GM10248 (cell line): ENCODE measurements around the gene HFE.

ENCODE experiments used
- CTCF ChIA-PET: fragments of 300-600 bp; sonication (Branson Sonifier 250); formaldehyde crosslinking; extraction: SDS; loops from one replicate; lab custom pipeline; 2021; ENCODE audit warnings: antibody characterized with exemption; lab: Yijun Ruan, JAX
- POLR2A ChIA-PET: fragments of 350-650 bp; sonication (Branson Sonifier 250); formaldehyde crosslinking; extraction: SDS; loops from one replicate; lab custom pipeline; 2020; ENCODE audit warnings: antibody characterized with exemption; lab: Yijun Ruan, JAX
- DNase-seq: peaks from one replicate; pipeline ENCODE4 v3.0.0; 2012; ENCODE audit errors: extremely low spot score
- TF ChIP-seq, protein P1 (sequence below): IDR thresholded peaks from 2 replicates; pipeline ENCODE4 v1.5.1; 2012; ENCODE audit warnings: mild to moderate bottlenecking, low read depth; ENCODE audit errors: extremely low read depth, missing control alignments, control extremely low read depth

The HFE gene

DNA sequence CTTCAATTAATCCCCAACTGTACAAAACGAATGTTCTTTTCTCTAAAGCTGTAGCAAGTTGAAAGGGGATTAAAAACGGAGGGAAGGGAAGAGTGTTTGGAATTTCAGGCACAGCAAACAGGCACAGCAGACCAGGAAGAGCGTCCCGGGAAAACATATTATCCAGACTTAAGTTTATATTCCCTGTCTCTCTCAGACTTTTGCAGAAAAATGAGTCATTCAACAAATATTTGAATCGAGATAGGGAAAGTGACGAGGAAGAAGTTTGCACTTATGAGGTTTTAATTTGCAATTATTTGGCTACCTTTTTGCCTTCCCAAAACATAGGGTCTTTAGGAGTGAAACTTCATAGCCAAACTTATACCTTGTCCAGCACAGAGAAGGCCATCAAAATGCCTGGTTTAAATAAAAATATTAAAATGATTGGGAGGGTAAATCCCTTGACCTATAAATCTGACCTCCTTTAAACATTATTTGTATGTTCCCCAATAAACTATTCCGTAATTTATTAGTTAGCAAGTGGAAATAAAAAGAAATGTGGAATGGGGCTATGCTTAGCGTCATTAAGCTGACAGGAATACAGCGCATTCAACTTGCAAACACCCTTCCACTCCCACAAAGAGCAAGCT, 16.0 kb downstream of the HFE start:
- CTCF ChIA-PET = interaction anchor here (1.0 to 2.6 kb wide), 11 partner anchors 9 to 147 kb away, joined by 3 to 11 read pairs (median 3); partner anchors contain the start of gene HFE
- POLR2A ChIA-PET = interaction anchor here (0.6 to 2.7 kb wide), 30 partner anchors 10 to 1794 kb away, joined by 3 to 52 read pairs (median 4); a partner anchor contains a TSS
- DNase-seq = no peak
- TF ChIP-seq, protein P1, sequence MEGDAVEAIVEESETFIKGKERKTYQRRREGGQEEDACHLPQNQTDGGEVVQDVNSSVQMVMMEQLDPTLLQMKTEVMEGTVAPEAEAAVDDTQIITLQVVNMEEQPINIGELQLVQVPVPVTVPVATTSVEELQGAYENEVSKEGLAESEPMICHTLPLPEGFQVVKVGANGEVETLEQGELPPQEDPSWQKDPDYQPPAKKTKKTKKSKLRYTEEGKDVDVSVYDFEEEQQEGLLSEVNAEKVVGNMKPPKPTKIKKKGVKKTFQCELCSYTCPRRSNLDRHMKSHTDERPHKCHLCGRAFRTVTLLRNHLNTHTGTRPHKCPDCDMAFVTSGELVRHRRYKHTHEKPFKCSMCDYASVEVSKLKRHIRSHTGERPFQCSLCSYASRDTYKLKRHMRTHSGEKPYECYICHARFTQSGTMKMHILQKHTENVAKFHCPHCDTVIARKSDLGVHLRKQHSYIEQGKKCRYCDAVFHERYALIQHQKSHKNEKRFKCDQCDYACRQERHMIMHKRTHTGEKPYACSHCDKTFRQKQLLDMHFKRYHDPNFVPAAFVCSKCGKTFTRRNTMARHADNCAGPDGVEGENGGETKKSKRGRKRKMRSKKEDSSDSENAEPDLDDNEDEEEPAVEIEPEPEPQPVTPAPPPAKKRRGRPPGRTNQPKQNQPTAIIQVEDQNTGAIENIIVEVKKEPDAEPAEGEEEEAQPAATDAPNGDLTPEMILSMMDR = no peak

DNA sequence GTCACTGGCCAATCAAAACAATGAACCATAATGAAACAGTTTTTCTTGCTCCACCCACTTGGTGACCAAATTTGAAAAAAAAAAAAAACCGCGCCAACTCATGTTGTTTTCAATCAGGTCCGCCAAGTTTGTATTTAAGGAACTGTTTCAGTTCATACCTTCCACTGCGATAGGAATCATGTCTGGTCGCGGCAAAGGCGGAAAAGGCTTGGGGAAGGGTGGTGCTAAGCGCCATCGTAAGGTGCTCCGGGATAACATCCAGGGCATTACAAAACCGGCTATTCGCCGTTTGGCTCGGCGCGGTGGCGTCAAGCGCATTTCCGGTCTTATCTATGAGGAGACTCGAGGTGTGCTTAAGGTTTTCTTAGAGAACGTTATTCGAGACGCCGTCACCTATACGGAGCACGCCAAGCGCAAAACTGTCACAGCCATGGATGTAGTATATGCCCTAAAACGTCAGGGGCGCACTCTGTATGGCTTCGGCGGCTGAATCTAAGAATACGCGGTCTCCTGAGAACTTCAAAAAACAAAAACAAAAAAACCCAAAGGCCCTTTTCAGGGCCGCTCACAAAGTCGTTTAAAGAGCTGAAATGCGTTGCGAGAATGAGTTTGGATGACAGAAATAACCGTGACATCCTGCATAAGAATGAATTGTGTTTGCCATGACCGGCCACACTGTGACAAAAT, 16.7 kb downstream of the HFE start:
- DNase-seq = peak; percentile 78
- POLR2A ChIA-PET = interaction anchor here (0.5 to 2.7 kb wide), 33 partner anchors 9 to 1794 kb away, joined by 3 to 52 read pairs (median 4); a partner anchor contains a TSS
- TF ChIP-seq, protein P1 = peak; percentile 52
- CTCF ChIA-PET = interaction anchor here (0.6 to 2.6 kb wide), 17 partner anchors 8 to 146 kb away, joined by 3 to 11 read pairs (median 3); partner anchors contain the start of gene HFE

DNA sequence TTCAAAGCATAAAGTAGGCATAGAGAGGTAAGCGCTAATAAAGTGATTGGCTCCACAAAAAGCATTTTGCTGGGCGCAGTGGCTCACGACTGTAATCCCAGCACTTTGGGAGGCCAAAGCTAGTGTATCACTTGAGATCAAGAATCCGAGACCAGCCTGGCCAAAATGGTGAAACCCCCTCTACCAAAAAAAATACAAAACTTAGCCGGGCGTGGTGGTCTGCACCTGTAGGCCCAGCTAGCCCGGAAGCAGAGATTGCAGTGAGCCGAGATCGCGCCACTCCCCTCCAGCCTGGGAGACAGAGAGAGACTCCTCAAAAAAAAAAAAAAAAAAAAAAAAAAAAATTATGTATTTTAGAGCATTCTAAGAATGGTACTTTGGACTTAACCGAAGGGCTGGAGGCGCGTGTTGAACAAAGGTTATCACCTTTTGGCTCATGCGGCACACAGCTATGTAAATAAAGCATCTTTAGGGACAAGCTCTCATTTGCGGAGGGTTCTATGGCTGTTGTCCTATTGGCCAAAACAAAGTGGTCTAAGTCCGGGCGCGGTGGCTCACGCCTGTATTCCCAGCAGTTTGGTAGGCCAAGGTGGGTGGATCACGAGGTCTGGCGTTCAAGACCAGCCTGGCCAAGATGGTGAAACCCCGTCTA, 17.4 kb downstream of the HFE start:
- DNase-seq = no peak
- CTCF ChIA-PET = interaction anchor here (0.6 to 2.6 kb wide), 14 partner anchors 9 to 146 kb away, joined by 3 to 11 read pairs (median 3); partner anchors contain the start of gene HFE
- POLR2A ChIA-PET = interaction anchor here (0.5 to 2.7 kb wide), 14 partner anchors 9 to 112 kb away, joined by 3 to 52 read pairs (median 6); a partner anchor contains a TSS
- TF ChIP-seq, protein P1 = no peak

DNA sequence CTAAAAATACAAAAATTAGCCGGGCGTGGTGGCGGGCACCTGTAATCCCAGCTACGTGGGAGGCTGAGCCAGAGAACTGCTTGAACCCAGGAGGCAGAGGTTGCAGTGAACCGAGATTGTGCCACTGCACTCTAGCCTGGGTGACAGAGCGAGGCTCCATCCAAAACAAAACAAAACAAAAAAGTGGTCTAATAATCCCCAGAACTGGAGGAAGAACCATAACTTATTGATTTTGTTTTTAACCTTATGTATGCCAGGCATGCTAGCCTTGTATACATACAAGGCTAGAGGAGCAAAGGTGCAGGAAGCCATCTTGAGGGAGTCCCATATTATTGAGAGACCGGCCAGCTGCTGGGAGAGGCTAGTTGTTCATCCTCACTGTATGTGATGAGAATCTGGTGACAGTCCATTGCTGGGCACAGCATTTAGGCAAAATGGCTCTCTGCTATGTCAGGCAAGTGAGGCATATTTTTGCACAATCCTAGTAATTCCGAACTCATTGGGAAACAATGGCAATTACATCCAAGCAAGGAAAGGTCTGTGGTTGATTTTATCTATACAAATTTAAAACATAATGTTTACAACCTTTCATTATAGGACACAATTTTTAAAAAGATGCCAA, 18.0 kb downstream of the HFE start:
- TF ChIP-seq, protein P1 = no peak
- no peak for DNase-seq
- ChIA-PET CTCF (interaction anchor here (1.0 to 2.6 kb wide), 6 partner anchors 19 to 145 kb away, joined by 3 to 11 read pairs (median 4); partner anchors contain the start of gene HFE), POLR2A (interaction anchor here (0.6 to 2.7 kb wide), 7 partner anchors 15 to 97 kb away, joined by 3 to 52 read pairs (median 6); a partner anchor contains a TSS)

DNA sequence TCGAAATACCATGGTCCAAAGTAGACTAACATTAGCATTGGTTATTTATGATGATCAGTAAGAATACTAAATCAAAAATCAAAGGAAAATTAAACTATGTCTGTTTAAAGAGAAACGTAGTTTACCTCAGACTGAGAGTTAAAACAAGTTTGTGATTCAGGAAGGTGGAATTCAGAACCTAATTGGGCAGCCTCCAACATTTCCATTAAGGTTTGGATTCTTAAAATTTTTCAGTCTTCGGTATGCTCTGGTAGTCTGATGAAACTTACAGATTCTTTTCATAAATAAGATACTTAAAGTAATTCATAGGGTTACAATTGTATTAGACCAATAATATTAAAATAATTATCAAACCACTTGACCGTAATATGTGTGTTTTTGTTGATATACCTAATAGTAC, 18.6 kb downstream of the HFE start:
- DNase-seq = no peak
- POLR2A ChIA-PET = interaction anchor here (0.6 to 2.1 kb wide), 2 partner anchors 15 to 18 kb away, joined by 6 to 16 read pairs; a partner anchor contains a TSS
- TF ChIP-seq, protein P1 = no peak
- CTCF ChIA-PET = interaction anchor here (2.4 to 3.6 kb wide), 2 partner anchors 18 to 41 kb away, joined by 12 to 13 read pairs; a partner anchor contains a TSS
